NCI-H2107 (cell line): Measurements from ENCODE around the gene PDF.

Experiments used
- DNase-seq: peaks from one replicate; lab custom pipeline; 2025; lab: John Stamatoyannopoulos, UW

PDF gene

DNA sequence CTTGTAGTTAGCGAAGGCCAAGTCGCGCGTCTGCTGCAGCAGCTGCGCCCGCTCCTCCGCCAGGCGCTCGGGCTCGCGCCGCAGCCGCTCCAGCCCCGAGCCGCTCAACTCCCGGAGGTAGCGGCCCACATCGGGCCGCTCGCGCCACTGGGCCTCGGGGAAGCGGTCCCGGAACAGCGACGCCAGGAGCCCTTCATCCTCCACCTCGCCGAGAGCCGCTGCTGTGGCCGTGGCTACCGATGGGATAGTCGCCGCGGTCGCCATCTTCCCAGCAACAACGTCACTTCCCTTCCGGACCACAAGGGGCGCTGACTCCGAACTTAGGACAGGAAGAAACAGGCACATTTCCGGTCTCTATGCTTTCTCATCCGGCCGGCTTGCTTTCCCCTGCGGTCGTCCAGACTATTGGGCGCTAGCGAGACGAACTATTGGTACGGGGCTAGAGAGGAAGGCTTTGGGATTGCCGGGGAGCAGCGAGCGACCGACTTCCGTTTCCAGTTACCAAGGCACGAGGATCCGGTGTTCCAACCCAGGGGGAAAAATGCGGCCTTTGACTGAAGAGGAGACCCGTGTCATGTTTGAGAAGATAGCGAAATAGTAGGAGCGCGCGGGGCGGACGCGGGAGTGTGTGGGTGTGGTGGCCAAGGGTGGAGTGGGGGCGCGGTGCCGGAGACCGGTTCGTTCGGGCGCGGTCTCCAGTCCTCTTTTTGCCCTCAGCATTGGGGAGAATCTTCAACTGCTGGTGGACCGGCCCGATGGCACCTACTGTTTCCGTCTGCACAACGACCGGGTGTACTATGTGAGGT lies 9.1 kb upstream of the PDF start, which contains the start of the genes COG8 and NIP7:
COG8 (minus strand) TSS at position 276 of the 806 bp plus-strand sequence; CDS start at position 264, 12 bp downstream.
NIP7 (plus strand) TSS at position 484 of the 806 bp plus-strand sequence; CDS start at position 542, 58 bp downstream.
- peak; percentile 98 for DNase-seq

DNA sequence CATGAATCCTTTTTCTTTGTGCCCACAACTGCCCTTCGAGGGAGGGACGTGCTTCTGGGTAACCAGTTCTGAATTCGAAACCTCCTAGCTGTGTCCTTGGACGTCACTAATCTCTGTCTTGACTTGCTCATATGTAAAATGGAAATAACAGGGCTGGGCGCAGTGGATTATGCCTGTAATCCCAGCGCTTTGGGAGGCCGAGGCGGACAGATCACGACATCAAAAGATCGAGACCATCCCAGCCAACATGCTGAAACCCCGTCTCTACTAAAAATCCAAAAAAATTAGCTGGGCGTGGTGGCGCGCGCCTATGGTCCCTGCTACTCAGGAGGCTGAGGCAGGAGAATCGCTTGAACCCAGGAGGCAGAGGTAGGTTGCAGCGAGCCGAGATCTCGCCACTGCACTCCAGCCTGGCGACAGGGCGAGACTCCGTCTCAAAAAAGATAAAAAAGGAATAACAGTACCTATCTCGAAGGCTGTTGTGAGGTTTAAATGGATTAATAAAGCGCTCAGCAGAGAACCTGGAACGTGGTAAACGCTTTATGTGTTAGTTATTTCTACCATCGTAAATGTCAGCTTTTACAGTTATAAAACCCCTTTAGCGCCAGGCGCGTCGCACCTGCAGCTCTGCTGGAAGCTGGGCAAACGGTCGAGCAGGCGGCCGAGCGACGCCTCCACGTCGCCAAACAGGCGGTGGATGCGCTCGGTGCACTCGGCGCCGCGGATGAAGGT lies 8.3 kb upstream of the PDF start:
- no peak for DNase-seq

GRCh38 chr16:69334696-69335095 lies 4.3 kb upstream of the PDF start:
- no peak for DNase-seq

- DNase-seq: no peak
These were observed 761 bp downstream of the PDF start for GRCh38 chr16:69329369-69330285.

DNA sequence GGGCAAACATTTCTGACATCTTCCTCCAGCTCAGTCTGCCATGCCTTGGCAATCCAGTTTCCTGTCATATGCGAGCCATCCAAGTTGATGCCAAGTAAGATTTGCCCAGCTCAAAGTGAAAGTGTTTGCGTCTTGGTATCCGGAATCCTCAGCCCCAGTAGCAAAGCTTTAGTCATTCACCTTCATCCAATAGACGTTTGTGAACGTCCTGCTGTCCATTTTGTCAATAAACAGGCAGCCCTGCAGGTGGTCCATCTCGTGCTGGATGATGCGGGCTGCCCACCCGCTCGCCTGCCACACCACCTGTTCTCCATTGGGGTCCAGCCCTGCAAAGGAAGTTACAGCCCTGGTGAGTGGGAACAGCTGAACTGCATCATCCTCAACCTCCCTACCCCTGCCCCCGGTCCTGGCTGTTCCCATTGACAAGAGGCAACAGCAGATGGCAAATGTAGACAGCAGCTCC lies 1.5 kb downstream of the PDF start:
- DNase-seq: no peak

DNA sequence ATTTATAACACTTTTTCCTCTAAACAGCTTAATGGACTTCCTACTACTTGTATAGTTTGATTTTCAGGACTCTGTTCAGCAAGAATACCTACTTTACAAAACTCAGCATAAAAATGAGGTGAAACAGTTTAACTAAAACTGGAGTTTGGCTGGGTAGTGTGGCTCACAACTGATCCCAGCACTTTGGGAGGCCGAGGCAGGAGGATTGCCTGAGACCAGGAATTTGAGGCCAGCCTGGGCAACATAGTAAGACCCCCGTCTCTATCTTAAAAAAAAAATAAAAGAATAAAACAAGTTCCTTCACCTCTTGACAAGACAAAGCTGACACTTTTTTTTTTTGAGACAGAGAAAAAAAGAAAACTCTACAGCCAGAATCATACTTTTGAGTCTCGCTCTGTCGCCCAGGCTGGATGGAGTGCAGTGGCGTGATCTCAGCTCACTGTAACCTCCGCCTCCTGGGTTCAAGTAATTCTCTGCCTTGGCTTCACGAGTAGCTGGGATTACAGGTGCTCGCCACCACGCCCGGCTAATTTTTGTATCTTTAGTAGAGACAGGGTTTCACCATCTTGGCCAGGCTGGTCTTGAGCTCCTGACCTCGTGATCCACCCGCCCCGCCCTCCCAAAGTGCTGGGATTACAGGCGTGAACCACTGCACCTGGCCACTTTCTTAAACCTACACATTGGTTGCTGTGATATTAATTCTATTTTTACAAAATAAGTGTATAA lies 2.6 kb downstream of the PDF start:
- DNase-seq: no peak

- DNase-seq: no peak
These were observed 4.1 kb downstream of the PDF start for GRCh38 chr16:69326172-69326873.

DNA sequence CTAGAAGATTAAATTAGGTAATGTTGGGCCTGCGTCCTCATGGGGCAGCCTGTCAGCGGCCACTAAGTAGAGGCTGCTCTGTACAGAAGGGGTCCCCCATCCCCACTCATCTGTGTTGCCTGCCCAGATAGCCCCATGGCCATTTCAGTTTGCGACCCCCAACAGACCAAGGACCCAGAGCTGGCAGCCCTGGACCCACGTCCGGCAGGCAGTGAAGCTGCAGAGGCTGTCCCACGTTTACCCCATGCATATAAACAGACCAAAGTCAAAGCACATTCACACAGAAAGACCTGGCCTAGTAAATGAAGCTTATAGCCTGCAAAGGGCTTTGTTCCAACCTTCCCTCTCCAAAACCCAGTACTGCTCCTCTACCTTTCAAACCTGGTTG lies 4.6 kb downstream of the PDF start:
- DNase-seq: no peak

DNA sequence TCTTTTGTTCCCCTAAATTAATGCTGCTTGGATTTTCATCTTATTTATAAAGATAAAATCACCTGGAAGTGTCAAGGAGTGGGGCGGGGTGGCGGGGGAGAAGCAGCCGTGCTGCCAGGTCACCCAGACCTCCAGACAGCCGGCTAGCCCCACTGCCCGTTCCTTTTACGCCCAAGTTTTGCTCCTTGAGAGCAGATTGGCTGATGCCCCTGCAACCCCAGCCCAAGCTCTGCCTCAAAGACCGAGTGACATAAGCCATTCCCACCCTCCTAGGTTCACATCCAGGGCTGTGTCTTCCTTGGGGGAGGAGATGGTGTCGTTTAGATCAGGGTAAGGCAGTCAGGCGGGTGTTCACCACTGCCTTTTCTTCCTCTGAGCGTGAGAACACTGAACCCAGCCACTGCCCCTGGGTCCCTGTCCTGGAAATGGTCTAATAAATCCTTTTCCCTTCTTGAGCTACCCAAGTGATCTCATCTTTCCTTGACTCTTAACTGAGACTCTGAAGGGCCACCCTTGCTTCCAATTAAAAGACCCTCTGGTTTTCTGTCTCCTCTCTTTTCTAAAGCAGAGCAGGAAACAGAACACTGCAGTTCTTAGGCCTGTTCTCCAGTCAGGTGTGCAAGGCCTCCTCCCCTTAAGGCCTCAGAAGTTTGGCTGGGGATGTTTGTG lies 5.7 kb downstream of the PDF start:
- no peak for DNase-seq

GRCh38 chr16:69324013-69324531 lies 6.3 kb downstream of the PDF start:
- DNase-seq: no peak

GRCh38 chr16:69323415-69323814 lies 7.0 kb downstream of the PDF start:
- no peak for DNase-seq

DNA sequence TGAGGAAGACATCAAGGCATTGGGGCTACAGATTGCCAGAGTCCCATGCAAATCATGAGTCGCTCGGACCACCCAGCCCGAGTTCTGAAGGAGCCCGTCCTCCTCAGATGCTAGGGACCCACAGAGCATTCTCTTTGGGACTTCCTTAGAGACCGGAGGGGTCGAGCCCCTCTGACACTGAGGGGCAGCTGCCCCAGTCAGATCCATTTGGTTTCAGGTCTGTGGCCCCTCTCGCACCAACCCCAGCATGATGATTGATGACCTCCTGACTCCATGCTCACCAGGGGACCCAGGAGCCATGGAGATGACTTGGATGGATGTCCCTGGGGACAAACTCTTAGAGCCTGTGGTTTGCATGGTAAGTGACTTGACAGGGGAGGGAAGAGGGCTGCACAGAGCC lies 8.0 kb downstream of the PDF start:
- DNase-seq: no peak

- DNase-seq: no peak
These were observed 9.3 kb downstream of the PDF start for GRCh38 chr16:69321080-69321479.

GRCh38 chr16:69320740-69321073 lies 9.7 kb downstream of the PDF start:
- no peak for DNase-seq

GRCh38 chr16:69319826-69320739 lies 10.3 kb downstream of the PDF start:
- no peak for DNase-seq

- no peak for DNase-seq
These were observed 11.0 kb downstream of the PDF start for GRCh38 chr16:69319381-69319780.

GRCh38 chr16:69318911-69319289 lies 11.5 kb downstream of the PDF start:
- no peak for DNase-seq

GRCh38 chr16:69318177-69318910 lies 12.0 kb downstream of the PDF start:
- DNase-seq: no peak
